GM19240 (cell line): ENCODE data around the gene CENPE.
"Not testable (repeated sequence)": the region's sequence is repeated elsewhere in the genome, so short reads cannot be mapped to it uniquely, and the experiment has no call there.

Source experiments
- DNase-seq: peaks from one replicate; pipeline ENCODE4 v3.0.0; 2011; ENCODE audit warnings: low spot score; ENCODE audit not compliant: insufficient read length

Gene CENPE, protein sequence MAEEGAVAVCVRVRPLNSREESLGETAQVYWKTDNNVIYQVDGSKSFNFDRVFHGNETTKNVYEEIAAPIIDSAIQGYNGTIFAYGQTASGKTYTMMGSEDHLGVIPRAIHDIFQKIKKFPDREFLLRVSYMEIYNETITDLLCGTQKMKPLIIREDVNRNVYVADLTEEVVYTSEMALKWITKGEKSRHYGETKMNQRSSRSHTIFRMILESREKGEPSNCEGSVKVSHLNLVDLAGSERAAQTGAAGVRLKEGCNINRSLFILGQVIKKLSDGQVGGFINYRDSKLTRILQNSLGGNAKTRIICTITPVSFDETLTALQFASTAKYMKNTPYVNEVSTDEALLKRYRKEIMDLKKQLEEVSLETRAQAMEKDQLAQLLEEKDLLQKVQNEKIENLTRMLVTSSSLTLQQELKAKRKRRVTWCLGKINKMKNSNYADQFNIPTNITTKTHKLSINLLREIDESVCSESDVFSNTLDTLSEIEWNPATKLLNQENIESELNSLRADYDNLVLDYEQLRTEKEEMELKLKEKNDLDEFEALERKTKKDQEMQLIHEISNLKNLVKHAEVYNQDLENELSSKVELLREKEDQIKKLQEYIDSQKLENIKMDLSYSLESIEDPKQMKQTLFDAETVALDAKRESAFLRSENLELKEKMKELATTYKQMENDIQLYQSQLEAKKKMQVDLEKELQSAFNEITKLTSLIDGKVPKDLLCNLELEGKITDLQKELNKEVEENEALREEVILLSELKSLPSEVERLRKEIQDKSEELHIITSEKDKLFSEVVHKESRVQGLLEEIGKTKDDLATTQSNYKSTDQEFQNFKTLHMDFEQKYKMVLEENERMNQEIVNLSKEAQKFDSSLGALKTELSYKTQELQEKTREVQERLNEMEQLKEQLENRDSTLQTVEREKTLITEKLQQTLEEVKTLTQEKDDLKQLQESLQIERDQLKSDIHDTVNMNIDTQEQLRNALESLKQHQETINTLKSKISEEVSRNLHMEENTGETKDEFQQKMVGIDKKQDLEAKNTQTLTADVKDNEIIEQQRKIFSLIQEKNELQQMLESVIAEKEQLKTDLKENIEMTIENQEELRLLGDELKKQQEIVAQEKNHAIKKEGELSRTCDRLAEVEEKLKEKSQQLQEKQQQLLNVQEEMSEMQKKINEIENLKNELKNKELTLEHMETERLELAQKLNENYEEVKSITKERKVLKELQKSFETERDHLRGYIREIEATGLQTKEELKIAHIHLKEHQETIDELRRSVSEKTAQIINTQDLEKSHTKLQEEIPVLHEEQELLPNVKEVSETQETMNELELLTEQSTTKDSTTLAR (N-terminal part only)

DNA sequence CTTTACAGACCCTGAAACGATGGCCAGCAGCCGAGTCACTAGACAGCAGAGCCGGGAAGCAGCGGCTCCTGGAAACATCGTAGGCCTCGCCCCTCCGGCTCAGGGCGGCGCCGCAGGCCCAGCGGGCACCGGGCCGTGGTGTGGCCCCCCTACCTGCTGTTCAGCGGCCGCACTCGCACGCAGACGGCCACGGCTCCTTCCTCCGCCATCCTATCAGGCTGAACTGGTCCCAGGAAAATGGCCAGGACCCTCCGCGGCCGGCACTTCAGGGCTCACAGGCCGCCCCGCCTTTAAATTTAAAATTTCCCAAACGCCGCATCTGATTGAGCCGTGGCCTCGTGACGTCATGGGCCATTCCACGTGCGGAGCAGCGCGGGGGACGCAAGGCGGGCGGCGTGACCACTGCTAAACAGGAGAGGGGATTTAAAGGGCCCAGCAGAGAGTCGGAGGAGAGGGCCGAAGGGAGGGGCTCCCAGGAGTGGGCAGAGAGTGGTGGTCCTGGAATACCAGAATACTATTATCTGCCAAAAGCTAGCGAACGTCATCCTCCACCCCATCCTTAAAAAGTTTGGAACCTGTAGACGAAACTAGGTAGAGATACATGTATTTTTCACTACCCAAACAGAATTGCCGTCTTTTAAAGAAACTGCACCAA, at the start of gene CENPE:
Gene CENPE, minus strand, starts transcription at position 233 of the 655 bp plus-strand sequence. Its CDS starts 24 bp downstream, at position 209.
- DNase-seq = peak; percentile 26

DNA sequence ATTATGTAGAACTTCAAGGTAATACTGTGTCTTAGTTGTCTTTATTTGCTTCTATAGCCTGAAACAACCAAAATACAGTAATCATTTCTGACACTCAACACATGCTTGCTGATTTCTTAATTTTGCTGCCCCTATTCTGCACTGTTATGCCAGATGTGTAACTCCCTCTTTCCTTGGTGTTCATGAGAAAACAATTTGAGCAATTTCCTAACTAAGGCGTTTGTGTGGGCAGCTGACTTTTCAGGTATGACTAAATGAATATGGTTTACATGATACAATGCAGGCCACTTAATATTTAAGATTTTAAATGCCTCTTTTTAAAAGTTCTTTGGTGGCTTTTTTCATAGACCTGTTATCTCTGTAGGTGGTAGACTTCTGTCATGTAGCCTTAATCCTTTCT, 46.1 kb upstream of the CENPE start:
- DNase-seq = no peak

DNA sequence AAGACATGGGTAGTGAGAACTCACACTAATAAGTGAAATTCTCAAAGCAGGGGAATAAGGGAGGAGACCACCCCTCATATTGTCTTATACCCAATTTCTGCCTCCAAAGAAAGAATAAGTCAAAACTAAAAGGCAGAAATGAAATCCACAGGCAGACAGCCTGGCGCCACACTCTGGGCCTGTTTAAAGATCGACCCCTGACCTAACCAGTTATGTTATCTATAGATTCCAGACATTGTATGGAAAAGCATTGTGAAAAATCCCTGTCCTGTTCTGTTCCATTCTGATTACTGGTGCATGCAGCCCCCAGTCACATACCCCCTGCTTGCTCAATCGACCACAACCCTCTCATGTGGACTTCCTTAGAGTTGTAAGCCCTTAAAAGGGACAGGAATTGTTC, 32.8 kb upstream of the CENPE start:
- DNase-seq = not testable (repeated sequence)

DNA sequence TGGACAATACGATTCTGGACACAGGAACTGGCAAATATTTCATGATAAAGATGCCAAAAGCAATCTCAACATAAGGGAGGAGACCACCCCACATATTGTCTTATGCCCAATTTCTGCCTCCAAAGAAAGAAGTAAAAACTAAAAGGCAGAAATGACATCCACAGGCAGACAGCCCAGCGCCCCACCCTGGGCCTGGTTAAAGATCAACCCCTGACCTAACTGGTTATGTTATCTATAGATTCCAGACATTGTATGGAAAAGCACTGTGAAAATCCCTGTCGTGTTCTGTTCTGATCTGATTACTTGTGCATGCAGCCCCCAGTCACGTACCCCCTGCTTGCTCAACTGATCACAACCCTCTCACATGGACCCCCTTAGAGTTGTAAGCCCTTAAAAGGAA, 25.4 kb upstream of the CENPE start:
- DNase-seq = not testable (repeated sequence)

DNA sequence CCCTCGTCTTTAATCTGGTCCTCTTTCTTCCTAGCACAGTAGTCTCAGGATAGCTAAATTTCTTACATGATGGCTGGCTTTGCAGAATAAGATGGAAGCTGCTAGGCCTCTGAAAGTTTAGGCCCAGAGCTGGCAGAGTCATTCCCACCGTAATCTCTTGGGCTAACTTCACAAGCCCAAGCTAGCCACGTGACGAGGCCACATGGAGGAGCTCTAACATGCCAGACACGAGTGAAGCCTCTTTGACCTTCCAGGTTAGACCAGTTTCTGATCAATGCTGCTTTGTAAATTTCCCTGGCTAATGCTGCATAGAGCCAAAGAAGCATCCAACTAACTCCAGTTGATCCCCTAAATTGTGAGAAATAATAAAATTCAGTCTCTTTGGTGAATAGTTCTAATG, 9.5 kb upstream of the CENPE start:
- no peak for DNase-seq

DNA sequence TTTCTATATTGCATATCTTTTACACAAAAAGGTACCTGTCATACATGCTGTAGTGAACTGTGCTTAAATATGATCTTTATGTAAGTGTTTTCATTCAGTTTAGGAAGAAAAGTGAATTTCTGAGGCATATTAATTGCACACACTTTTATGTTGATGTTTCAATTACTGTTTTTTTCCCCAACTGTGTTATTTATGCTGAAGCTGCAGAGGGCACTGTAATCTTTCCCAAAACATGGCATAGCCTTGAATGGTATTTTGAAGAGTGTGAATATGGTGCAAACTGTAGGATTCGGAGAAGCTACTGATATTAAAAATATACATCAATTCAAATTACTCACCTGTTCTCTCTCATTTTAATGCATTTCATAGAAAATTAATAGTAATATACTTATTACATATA, 6.0 kb upstream of the CENPE start:
- no peak for DNase-seq

DNA sequence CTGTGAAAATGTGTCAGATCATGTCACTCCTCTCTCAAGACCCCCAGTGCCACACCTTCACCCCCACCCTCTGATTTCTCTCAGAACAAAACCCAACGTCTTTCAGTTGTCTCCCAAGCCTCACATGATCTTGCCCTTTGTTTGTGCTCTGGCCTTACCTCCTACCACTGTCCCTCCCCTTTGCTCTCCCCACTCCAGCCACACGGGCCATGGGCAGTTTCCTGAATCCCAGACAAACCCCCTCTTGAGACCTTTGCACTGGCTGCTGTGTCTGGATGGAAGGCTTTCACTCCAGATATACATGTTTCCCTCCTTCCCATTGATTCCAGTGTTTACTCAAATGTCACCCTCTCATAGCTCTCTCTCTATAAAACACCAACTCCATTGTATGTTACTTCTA, 3.6 kb upstream of the CENPE start:
- no peak for DNase-seq

DNA sequence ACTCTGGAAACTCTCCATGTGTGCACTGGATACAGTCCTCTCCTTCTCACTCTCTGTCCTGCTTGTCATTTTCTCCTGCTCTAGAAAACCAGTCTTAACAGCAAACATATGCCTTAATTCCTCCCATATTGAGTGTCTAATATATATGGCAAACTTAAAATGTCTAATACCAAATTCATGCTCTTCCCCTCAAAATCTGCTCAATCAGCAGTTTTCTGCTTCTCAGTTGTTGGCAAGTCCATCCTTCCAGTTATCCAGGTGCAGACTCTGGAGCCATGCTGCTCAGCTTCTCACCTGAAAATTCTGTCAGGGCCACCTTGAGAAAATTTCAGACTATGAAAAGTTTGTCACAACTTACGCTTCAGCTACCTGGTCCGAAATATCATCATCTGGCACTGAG, 3.1 kb upstream of the CENPE start:
- DNase-seq = no peak

DNA sequence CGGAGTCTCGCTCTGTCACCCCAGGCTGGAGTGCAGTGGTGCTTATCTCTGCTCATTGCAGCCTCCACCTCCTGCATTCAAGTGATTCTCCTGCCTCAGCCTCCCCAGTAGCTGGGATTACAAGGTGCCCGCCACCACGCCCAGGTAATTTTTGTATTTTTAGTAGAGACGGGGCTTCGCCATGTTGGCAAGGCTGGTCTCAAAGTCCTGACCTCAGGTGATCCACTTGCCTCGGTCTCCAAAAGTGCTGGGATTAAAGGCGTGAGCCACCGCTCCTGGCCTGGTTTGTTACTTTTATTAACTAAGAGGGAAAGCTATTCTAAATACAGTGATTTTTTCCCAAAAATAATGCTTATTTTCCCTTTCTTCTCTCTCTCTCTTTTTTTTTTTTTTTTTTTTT, 866 bp upstream of the CENPE start:
- no peak for DNase-seq

DNA sequence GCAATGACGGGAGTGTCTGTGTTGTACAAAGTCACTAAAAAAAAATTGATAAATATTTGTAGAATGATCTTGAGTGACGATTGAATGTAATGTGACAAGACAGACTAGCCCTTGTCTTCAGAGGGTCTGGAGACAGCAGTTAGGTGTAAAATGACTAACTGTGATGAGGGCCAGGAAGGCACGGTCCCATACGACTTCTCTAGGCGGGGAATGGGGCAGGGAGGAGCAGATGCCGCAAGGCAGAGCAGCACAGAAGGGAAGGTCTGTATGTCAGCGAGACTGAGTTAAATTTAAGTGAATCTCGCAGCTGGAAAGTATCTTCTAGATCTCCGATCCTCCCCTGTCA, 405 bp downstream of the CENPE start:
- no peak for DNase-seq

DNA sequence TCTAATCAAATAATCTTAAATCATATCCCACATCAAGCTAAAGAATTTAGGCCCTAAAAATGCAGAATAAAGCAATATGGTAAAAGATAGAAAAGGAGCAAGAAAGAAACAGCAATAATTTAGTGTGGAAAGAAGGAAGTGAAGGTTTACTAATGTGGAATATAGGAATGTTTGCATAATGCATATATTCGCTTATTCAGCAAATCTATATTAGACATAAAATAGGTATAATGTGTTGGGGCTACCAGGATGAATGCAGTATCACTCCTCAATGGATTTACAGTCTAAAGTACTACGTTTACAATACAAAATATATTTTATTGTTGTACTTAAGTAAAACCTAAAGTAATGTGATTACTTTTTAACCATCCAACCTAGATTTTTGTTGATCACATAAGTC, 4.7 kb downstream of the CENPE start:
- DNase-seq = no peak

DNA sequence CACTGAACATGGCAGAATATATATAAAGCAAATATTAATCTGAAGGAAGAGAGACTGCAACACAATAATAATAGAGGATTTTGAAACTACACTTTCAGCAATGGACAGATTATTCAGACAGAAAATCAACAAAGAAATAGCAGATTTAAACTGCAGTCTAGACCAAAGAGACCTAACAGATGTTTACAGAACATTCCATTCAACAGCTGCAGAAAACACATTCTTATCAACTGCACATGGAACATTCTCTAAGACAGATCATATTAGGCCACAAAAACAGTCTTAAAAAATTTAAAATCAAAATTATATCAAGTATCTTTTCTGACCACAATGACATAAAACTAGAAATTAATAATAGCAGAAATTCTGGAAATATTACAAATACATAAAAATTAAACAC, 27.1 kb downstream of the CENPE start:
- no peak for DNase-seq

DNA sequence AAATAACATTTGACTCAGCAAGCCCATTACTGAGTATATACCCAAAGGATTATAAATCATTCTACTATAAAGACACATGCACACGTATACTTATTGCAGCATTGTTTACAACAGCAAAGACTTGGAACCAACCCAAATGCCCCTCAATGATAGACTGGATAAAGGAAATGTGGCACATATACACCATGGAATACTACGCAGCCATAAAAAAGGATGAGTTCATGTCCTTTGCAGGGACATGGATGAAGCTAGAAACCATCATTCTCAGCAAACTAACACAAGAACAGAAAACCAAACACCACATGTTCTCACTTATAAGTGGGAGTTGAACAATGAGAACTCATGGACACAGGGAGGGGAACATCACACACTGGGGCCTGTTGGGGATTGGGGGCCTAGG, 28.4 kb downstream of the CENPE start:
- DNase-seq = not testable (repeated sequence)

DNA sequence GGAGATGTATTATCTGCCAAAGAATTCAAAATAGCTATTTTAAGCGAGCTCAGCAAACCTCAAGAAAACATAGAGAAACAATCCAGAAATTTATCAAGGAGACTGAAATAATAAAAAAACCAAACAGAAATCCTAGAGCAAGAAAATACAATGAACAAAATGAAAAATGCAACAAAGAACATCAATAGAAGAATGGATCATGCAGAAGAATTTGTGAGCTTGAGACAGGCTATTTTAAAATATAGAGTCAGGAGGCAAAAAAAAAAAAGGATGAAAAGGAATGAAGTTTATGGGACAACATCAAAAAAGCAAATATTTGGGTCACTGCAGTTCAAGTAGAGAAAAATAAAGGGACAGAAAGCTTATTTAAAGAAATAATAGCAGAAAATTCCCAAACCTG, 29.1 kb downstream of the CENPE start:
- no peak for DNase-seq

DNA sequence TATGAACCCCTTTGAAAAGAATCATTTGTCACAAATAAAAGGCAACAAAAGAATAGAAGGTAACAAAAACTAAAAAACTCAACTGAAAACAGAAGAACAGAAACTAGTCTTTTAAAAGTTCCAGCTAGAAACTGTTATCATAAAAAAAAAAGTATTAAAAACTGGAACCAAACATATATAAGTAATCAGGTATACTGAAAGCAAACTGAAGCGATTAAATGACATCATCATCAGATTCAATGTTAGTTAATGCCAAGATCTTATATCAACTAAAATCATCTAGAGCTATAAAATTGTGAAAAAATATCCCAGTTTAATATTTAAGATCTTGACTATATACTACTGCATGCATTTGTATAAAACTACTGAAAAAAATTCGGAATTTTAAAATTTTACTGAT, 36.0 kb downstream of the CENPE start:
- no peak for DNase-seq

DNA sequence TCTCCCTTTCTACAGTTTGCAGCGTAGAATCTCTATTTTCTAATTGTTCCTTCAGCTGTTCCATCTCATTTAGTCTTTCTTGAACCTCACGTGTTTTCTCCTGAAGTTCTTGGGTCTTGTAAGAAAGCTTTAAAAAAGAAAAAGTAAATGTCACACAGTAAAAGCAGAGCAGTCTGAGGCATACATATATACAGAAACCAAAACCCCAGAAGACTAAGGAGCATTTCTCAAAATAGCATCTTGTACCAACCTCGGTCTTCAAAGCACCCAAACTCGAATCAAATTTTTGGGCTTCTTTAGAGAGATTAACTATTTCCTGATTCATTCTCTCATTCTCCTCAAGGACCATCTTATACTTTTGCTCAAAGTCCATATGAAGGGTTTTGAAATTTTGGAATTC, 39.4 kb downstream of the CENPE start:
- DNase-seq = no peak

DNA sequence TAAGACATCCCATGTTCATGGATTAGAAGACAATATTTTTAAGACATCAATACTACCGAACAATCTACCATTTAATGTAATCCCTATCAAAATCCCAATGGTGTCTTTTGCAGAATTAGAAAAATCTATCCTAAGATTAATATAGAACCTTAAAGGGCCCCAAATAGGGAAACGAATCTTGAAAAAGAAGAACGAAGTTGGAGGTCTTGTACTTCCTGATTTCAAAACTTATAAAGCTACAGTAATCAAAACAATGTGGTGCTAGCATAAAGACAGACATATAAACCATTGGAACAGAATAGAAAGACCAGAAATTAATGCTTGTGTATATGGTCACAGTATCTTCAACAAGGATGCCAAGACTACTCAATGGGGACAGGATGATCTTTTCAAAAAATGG, 42.0 kb downstream of the CENPE start:
- no peak for DNase-seq

DNA sequence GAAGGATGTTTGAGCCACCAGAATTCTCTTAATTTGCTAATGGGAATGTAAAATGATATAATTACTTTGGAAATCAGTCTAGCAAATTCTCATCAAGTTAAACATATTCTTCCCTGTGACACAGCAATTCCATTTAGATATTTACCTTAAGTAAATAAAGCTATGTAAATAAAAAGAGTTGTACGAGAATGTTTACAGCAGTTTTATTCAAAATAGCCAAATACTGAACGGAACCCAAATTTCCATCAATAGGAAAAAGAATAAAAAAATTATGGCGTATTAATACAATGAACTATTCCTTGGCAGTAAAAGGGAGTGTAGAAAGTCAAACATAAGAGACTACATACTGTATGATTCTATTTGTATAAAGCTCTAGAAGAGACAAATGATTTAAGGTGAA, 45.8 kb downstream of the CENPE start:
- no peak for DNase-seq

DNA sequence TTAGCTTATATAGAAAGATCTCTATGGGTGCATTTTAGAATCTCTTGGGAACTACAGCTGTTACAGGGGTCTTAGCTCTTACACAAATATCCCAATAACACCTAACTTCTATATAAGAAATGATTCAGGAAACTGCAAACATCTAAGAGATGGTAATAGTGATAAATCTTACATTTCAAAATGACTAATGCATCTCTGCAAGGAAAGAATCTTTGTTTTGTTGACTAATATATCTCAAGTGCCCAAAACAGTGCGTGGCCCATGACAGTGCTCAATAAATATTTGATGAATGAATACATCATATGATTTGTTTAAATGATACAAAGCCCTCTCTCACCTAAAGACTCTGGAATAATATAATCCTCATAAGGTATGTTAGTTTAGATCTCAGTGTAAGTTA, 47.5 kb downstream of the CENPE start:
- DNase-seq = no peak

DNA sequence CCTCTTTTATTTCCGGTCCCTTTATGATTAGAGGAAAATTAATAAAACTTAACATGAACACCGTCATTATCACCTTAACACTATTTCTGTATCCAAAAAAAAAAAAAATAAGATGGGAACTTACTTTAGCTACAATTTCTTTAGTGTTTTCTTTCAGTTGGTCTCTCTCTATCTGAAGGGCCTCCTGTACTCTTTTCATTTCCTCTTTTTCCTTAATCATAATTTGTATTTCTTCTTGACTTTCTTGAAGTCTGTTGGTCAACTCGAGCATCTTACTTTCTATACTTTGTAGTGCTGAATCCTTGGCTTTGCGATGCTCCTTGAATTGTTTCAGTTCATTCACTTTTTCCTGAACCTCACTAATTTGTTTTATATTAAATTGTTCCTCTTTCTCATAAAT, 53.2 kb downstream of the CENPE start:
- DNase-seq = no peak

DNA sequence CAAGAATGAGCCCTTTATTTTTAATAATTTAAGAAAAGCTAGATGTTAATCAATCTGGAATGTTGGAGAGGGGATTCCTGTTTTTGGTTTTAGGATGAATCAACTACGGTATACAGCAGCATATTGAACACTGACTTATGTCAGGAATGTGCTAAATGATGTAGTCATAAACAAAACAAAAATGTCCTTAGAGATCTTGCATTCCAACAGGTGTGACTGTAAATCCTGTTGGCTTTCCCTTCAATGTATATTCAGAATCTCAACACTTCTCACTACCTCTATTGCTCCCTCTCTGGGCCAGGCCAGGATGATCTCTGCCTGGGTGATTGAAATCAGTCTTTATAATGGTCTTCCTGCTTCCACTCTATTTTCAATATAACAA, 60.7 kb downstream of the CENPE start:
- DNase-seq = no peak
